GM23338 (cell line): Measurements from ENCODE around the gene GCAT. TPM values are rescaled to one million over a fixed set of nuclear protein-coding genes. Genes with fewer than 3 reads are reported as not detected.
A peak's percentile ranks its signal among the peaks of the same experiment; 100 is the strongest.

ENCODE experiments used
- ATAC-seq: fragments of 200-7000 bp; cut with Tn5 transposase; 3 replicates; pipeline ENCODE4 v1.9.1; 2020
- DNase-seq: peaks from one replicate; pipeline ENCODE4 v3.0.0-alpha.2; 2015; ENCODE audit warnings: low spot score
- H2AFZ ChIP-seq: fragments of 200-600 bp; sonication (generic); 2 replicates; pipeline ENCODE4 v1.8.0; 2016; ENCODE audit warnings: antibody characterized with exemption, mild to moderate bottlenecking, moderate library complexity
- H3F3A ChIP-seq: fragments of 200-600 bp; sonication (generic); replicated peaks from 2 replicates; pipeline ENCODE4 v1.8.0; 2017; ENCODE audit warnings: antibody characterized with exemption, mixed run types, low read depth
- H3K27ac ChIP-seq: fragments of 200-600 bp; sonication (generic); 2 replicates; pipeline ENCODE4 v1.6.1; 2016; ENCODE audit warnings: low read depth
- H3K27me3 ChIP-seq: fragments of 200-600 bp; sonication (generic); 2 replicates; pipeline ENCODE4 v1.8.0; 2016; ENCODE audit warnings: mild to moderate bottlenecking, mixed run types, moderate library complexity; ENCODE audit not compliant: insufficient read depth
- H3K36me3 ChIP-seq: fragments of 200-600 bp; sonication (generic); 2 replicates; pipeline ENCODE4 v1.8.0; 2016; ENCODE audit warnings: mild to moderate bottlenecking; ENCODE audit not compliant: insufficient read depth
- H3K4me1 ChIP-seq: fragments of 200-600 bp; sonication (generic); 2 replicates; pipeline ENCODE4 v1.8.0; 2016; ENCODE audit warnings: mild to moderate bottlenecking, moderate library complexity; ENCODE audit not compliant: insufficient read depth
- H3K4me2 ChIP-seq: fragments of 200-600 bp; sonication (generic); 2 replicates; pipeline ENCODE4 v1.7.1; 2017; ENCODE audit warnings: mixed run types
- H3K4me3 ChIP-seq: fragments of 200-600 bp; sonication (generic); 2 replicates; pipeline ENCODE4 v1.6.1; 2016; ENCODE audit warnings: mixed run types
- H3K79me2 ChIP-seq: fragments of 200-600 bp; sonication (generic); replicated peaks from 2 replicates; pipeline ENCODE4 v1.8.0; 2017; ENCODE audit warnings: mild to moderate bottlenecking; ENCODE audit not compliant: insufficient read depth
- H3K9me2 ChIP-seq: fragments of 200-600 bp; sonication (generic); 2 replicates; pipeline ENCODE4 v1.8.0; 2017; ENCODE audit not compliant: insufficient read depth
- H4K20me1 ChIP-seq: fragments of 200-600 bp; sonication (generic); replicated peaks from 2 replicates; pipeline ENCODE4 v1.8.0; 2017; ENCODE audit warnings: mild to moderate bottlenecking; ENCODE audit not compliant: insufficient read depth
- H3K27ac Mint-ChIP-seq: 2 replicates; pipeline ENCODE4 v1.8.0; 2020; ENCODE audit warnings: inconsistent platforms, mild to moderate bottlenecking, moderate library complexity, mixed read lengths
- H3K27me3 Mint-ChIP-seq: 3 replicates; pipeline ENCODE4 v1.8.0; 2022; ENCODE audit warnings: low read depth, mild to moderate bottlenecking, moderate library complexity, mixed read lengths, inconsistent platforms; ENCODE audit not compliant: insufficient read depth, poor library complexity
- H3K36me3 Mint-ChIP-seq: 3 replicates; pipeline ENCODE4 v1.8.0; 2021; ENCODE audit warnings: low read depth, mild to moderate bottlenecking, inconsistent platforms, moderate library complexity, mixed read lengths
- H3K4me1 Mint-ChIP-seq: 3 replicates; pipeline ENCODE4 v1.8.0; 2020; ENCODE audit warnings: mild to moderate bottlenecking, inconsistent platforms, mixed read lengths
- H3K4me3 Mint-ChIP-seq: 3 replicates; pipeline ENCODE4 v1.8.0; 2021; ENCODE audit warnings: moderate library complexity, mild to moderate bottlenecking, inconsistent platforms, mixed read lengths
- H3K9me3 Mint-ChIP-seq: 3 replicates; pipeline ENCODE4 v1.8.0; 2020; ENCODE audit warnings: moderate library complexity, mild to moderate bottlenecking, inconsistent platforms, mixed read lengths
- CTCF ChIP-seq, 2 experiments: fragments of 200-600 bp in 1 of 2; sonication (generic) in 1 of 2; conservative IDR thresholded peaks; 2 replicates each; pipeline versions ENCODE4 v1.5.1 to v1.6.1; 2016 to 2017; ENCODE audit warnings: antibody characterized with exemption in 2 of 2, low read depth in 2 of 2, mild to moderate bottlenecking in 2 of 2, moderate library complexity in 1 of 2
- EZH2phosphoT487 ChIP-seq: fragments of 200-600 bp; sonication (generic); IDR thresholded peaks from one replicate; pipeline ENCODE4 v1.8.1; 2018; ENCODE audit warnings: antibody characterized with exemption; ENCODE audit not compliant: unreplicated experiment
- JUNB ChIP-seq: IDR thresholded peaks from one replicate; pipeline ENCODE4 v1.6.1; 2016; ENCODE audit warnings: antibody characterized with exemption; ENCODE audit not compliant: unreplicated experiment
- NANOG ChIP-seq: IDR thresholded peaks from 2 replicates; pipeline ENCODE4 v1.6.1; 2016; ENCODE audit warnings: antibody characterized with exemption, borderline replicate concordance
- REST ChIP-seq: IDR thresholded peaks from one replicate; pipeline ENCODE4 v1.6.1; 2018; ENCODE audit warnings: antibody characterized with exemption; ENCODE audit not compliant: unreplicated experiment
- ZNF331 ChIP-seq: fragments of 250-450 bp; sonication (Bioruptor Pico); IDR thresholded peaks from 2 replicates; pipeline ENCODE4 v1.5.0; 2020; ENCODE audit warnings: low read depth, mild to moderate bottlenecking, moderate library complexity
- polyA plus RNA-seq: library from polyadenylated mRNA; unstranded; fragments of >200 nt; fragmentation: Nextera tagmentation; extraction: Ambion mirVana; gene quantifications from 2 replicates; pipeline ENCODE4 v1.2.1, GENCODE V29; 2016
- total RNA-seq: library from RNA; depleted of rRNA; stranded (reverse); fragments of >200 nt; shearing (Covaris generic); gene quantifications from 2 replicates; pipeline ENCODE4 v1.2.3, GENCODE V29; 2014
- TF ChIP-seq, protein P1 (sequence below): fragments of 250-450 bp; sonication (Bioruptor Pico); IDR thresholded peaks from 2 replicates; pipeline ENCODE4 v1.5.0; 2020; ENCODE audit warnings: mild to moderate bottlenecking, moderate library complexity

The GCAT gene
- total and polyA plus RNA-seq, 2 experiments from 2014 or later = 36.8 to 61.3 TPM

- H3K9me2 ChIP-seq = no peaks in the 10 kb centered on the region
- H3F3A ChIP-seq = peaks cover 52% of the 10 kb centered on the region
- peaks cover 69% of the 10 kb centered on the region for H4K20me1 ChIP-seq
- peak overlapping the region; percentile 50; the same call in 1 of the 2 replicates for H3K27ac ChIP-seq
- H3K4me1 Mint-ChIP-seq = peaks cover 2% of the 10 kb centered on the region; the same call in 2 of the 3 replicates
- peaks cover 7% of the 10 kb centered on the region for H3K4me1 ChIP-seq
- H3K36me3 Mint-ChIP-seq = peaks cover 88% of the 10 kb centered on the region
- H3K27me3 Mint-ChIP-seq = peaks cover 1% of the 10 kb centered on the region
- H3K4me2 ChIP-seq = no peak overlapping the region
- H3K4me3 ChIP-seq = no peak overlapping the region
- ATAC-seq (no peak), DNase-seq (no peak)
- no peak overlapping the region for H2AFZ ChIP-seq
- H3K27ac Mint-ChIP-seq = no peak overlapping the region
- no peak overlapping the region for H3K4me3 Mint-ChIP-seq
- no peaks in the 10 kb centered on the region for H3K27me3 ChIP-seq
- no peak for TF ChIP-seq ZNF331 (CRISPR knock-in tag)
- TF ChIP-seq CTCF (conservative IDR thresholded peaks at IDR 0.05; ENCODE audit: low read depth in 2 of 2) = no peak
- no peak for TF ChIP-seq REST
- TF ChIP-seq NANOG = no peak
- no peak for TF ChIP-seq EZH2phosphoT487
- TF ChIP-seq JUNB = no peak
- TF ChIP-seq, protein P1, sequence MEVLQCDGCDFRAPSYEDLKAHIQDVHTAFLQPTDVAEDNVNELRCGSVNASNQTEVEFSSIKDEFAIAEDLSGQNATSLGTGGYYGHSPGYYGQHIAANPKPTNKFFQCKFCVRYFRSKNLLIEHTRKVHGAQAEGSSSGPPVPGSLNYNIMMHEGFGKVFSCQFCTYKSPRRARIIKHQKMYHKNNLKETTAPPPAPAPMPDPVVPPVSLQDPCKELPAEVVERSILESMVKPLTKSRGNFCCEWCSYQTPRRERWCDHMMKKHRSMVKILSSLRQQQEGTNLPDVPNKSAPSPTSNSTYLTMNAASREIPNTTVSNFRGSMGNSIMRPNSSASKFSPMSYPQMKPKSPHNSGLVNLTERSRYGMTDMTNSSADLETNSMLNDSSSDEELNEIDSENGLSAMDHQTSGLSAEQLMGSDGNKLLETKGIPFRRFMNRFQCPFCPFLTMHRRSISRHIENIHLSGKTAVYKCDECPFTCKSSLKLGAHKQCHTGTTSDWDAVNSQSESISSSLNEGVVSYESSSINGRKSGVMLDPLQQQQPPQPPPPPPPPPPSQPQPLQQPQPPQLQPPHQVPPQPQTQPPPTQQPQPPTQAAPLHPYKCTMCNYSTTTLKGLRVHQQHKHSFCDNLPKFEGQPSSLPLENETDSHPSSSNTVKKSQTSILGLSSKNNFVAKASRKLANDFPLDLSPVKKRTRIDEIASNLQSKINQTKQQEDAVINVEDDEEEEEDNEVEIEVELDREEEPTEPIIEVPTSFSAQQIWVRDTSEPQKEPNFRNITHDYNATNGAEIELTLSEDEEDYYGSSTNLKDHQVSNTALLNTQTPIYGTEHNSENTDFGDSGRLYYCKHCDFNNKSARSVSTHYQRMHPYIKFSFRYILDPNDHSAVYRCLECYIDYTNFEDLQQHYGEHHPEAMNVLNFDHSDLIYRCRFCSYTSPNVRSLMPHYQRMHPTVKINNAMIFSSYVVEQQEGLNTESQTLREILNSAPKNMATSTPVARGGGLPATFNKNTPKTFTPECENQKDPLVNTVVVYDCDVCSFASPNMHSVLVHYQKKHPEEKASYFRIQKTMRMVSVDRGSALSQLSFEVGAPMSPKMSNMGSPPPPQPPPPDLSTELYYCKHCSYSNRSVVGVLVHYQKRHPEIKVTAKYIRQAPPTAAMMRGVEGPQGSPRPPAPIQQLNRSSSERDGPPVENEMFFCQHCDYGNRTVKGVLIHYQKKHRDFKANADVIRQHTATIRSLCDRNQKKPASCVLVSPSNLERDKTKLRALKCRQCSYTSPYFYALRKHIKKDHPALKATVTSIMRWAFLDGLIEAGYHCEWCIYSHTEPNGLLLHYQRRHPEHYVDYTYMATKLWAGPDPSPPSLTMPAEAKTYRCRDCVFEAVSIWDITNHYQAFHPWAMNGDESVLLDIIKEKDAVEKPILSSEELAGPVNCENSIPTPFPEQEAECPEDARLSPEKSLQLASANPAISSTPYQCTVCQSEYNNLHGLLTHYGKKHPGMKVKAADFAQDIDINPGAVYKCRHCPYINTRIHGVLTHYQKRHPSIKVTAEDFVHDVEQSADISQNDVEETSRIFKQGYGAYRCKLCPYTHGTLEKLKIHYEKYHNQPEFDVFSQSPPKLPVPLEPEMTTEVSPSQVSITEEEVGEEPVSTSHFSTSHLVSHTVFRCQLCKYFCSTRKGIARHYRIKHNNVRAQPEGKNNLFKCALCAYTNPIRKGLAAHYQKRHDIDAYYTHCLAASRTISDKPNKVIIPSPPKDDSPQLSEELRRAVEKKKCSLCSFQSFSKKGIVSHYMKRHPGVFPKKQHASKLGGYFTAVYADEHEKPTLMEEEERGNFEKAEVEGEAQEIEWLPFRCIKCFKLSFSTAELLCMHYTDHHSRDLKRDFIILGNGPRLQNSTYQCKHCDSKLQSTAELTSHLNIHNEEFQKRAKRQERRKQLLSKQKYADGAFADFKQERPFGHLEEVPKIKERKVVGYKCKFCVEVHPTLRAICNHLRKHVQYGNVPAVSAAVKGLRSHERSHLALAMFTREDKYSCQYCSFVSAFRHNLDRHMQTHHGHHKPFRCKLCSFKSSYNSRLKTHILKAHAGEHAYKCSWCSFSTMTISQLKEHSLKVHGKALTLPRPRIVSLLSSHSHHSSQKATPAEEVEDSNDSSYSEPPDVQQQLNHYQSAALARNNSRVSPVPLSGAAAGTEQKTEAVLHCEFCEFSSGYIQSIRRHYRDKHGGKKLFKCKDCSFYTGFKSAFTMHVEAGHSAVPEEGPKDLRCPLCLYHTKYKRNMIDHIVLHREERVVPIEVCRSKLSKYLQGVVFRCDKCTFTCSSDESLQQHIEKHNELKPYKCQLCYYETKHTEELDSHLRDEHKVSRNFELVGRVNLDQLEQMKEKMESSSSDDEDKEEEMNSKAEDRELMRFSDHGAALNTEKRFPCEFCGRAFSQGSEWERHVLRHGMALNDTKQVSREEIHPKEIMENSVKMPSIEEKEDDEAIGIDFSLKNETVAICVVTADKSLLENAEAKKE (CRISPR knock-in tag) = no peak
- H3K36me3 ChIP-seq = peaks cover 93% of the 10 kb centered on the region
- H3K9me3 Mint-ChIP-seq = no peaks in the 10 kb centered on the region
- H3K79me2 ChIP-seq = peaks cover 71% of the 10 kb centered on the region
Measured at GRCh38 chr22:37854946-37855345, 47.2 kb downstream of the GCAT start.
